ENCODE data around the gene CLEC3A.
"Not testable (repeated sequence)": the region's sequence is repeated elsewhere in the genome, so short reads cannot be mapped to it uniquely, and the experiment has no call there.

- TF ChIP-seq, protein P1, sequence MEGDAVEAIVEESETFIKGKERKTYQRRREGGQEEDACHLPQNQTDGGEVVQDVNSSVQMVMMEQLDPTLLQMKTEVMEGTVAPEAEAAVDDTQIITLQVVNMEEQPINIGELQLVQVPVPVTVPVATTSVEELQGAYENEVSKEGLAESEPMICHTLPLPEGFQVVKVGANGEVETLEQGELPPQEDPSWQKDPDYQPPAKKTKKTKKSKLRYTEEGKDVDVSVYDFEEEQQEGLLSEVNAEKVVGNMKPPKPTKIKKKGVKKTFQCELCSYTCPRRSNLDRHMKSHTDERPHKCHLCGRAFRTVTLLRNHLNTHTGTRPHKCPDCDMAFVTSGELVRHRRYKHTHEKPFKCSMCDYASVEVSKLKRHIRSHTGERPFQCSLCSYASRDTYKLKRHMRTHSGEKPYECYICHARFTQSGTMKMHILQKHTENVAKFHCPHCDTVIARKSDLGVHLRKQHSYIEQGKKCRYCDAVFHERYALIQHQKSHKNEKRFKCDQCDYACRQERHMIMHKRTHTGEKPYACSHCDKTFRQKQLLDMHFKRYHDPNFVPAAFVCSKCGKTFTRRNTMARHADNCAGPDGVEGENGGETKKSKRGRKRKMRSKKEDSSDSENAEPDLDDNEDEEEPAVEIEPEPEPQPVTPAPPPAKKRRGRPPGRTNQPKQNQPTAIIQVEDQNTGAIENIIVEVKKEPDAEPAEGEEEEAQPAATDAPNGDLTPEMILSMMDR (IDR thresholded peaks at IDR 0.05; ENCODE audit: low read depth, low read length, missing input control): not testable (repeated sequence)
- TF ChIP-seq MAX (IDR thresholded peaks at IDR 0.05); REST (IDR thresholded peaks at IDR 0.05); HNF4A (conservative IDR thresholded peaks at IDR 0.05); TAF1 (conservative IDR thresholded peaks at IDR 0.05); EGR1 (IDR thresholded peaks at IDR 0.05; ENCODE audit: low read depth in 2 of 2); JUND (IDR thresholded peaks at IDR 0.05); ATF3 (IDR thresholded peaks at IDR 0.05); RAD21 (IDR thresholded peaks at IDR 0.05); SP1 (IDR thresholded peaks at IDR 0.05); FOXA1 (IDR thresholded peaks at IDR 0.05); YY1 (IDR thresholded peaks at IDR 0.05); RXRA (IDR thresholded peaks at IDR 0.05): not testable (repeated sequence)
Measured at GRCh38 chr16:77992381-77992780, 30.0 kb upstream of the CLEC3A start.

Data from liver (tissue), 3 donors.